NK-92 (cell line): ENCODE measurements around the gene UNK.

Experiments
- DNase-seq: peaks from one replicate; lab custom pipeline; 2025; ENCODE audit not compliant: unreplicated experiment; lab: John Stamatoyannopoulos, UW

Gene UNK

GRCh38 chr17:75831032-75831571, 46.5 kb downstream of the UNK start:
- DNase-seq: no peak

GRCh38 chr17:75832164-75832651, 47.6 kb downstream of the UNK start:
- DNase-seq: no peak

GRCh38 chr17:75832652-75833400, 48.2 kb downstream of the UNK start:
- DNase-seq: no peak

GRCh38 chr17:75834279-75834920, 49.8 kb downstream of the UNK start:
- no peak for DNase-seq

GRCh38 chr17:75834928-75835653, 50.5 kb downstream of the UNK start:
- DNase-seq: no peak

- no peak for DNase-seq
Measured at GRCh38 chr17:75835654-75835987, 51.0 kb downstream of the UNK start.

GRCh38 chr17:75836605-75837004, 52.0 kb downstream of the UNK start:
- DNase-seq: no peak

- DNase-seq: no peak
Measured at GRCh38 chr17:75837899-75838298, 53.3 kb downstream of the UNK start.

GRCh38 chr17:75838410-75838809, 53.8 kb downstream of the UNK start:
- no peak for DNase-seq

- no peak for DNase-seq
Measured at GRCh38 chr17:75839942-75840798, 55.6 kb downstream of the UNK start.

GRCh38 chr17:75840799-75841164, 56.2 kb downstream of the UNK start:
- DNase-seq: no peak

GRCh38 chr17:75842411-75842810, 57.8 kb downstream of the UNK start:
- DNase-seq: no peak

GRCh38 chr17:75842963-75843576, 58.5 kb downstream of the UNK start:
- no peak for DNase-seq

GRCh38 chr17:75843577-75844529, 59.2 kb downstream of the UNK start, which contains the start of gene UNC13D:
TSS of gene UNC13D (minus strand) at chr17:75844404. CDS start at chr17:75844337, 67 bp downstream.
- no peak for DNase-seq

- DNase-seq: no peak
Measured at GRCh38 chr17:75844530-75845057, 60.0 kb downstream of the UNK start.

GRCh38 chr17:75845058-75845711, 60.6 kb downstream of the UNK start:
- DNase-seq: no peak

GRCh38 chr17:75845933-75846691, 61.5 kb downstream of the UNK start:
- no peak for DNase-seq
